Keratinocyte (primary cell): ENCODE measurements around the gene PLK5. TPM values are rescaled to one million over a fixed set of nuclear protein-coding genes. Genes with fewer than 3 reads are reported as not detected.

ENCODE experiments used
- DNase-seq: peaks from one replicate; pipeline ENCODE4 v3.0.0-alpha.2; 2011; ENCODE audit warnings: low read depth, missing footprints, low spot score
- FAIRE-seq: peaks from 2 replicates; lab custom pipeline; 2011; peaks lifted over from hg19 to GRCh38; lab: Jason Lieb, UNC
- H2AFZ ChIP-seq: 2 replicates; pipeline ENCODE4 v1.6.0; 2012; ENCODE audit warnings: low read length, control low read depth, inconsistent platforms; ENCODE audit not compliant: control insufficient read depth
- H3K27ac ChIP-seq: 2 replicates; pipeline ENCODE4 v1.5.1; 2011; ENCODE audit warnings: low read length; ENCODE audit not compliant: control insufficient read depth, insufficient read depth
- H3K27me3 ChIP-seq: 3 replicates; pipeline ENCODE4 v1.6.0; 2011; ENCODE audit warnings: low read length; ENCODE audit not compliant: control insufficient read depth, insufficient read depth; ENCODE audit errors: extremely low read depth
- H3K36me3 ChIP-seq, 2 experiments: 2 replicates in 1 of 2; 3 replicates in 1 of 2; pipeline ENCODE4 v1.5.1; 2011; ENCODE audit warnings: low read length in 2 of 2, mild to moderate bottlenecking in 1 of 2; ENCODE audit not compliant: control insufficient read depth in 2 of 2, insufficient read depth in 2 of 2; ENCODE audit errors: extremely low read depth in 1 of 2
- H3K4me1 ChIP-seq: 3 replicates; pipeline ENCODE4 v1.5.1; 2011; ENCODE audit warnings: low read length; ENCODE audit not compliant: control insufficient read depth, insufficient read depth; ENCODE audit errors: extremely low read depth
- H3K4me2 ChIP-seq: 3 replicates; pipeline ENCODE4 v1.6.0; 2011; ENCODE audit warnings: low read depth, low read length; ENCODE audit not compliant: control insufficient read depth, insufficient read depth; ENCODE audit errors: extremely low read depth
- H3K4me3 ChIP-seq, 3 experiments: fragments of 200-600 bp in 1 of 3; sonication (generic) in 1 of 3; 2 replicates in 2 of 3; 3 replicates in 1 of 3; pipeline ENCODE4 v1.5.1; 2011 to 2016; ENCODE audit warnings: low read length in 3 of 3, mild to moderate bottlenecking in 3 of 3, control low read depth in 2 of 3, inconsistent platforms in 1 of 3, low read depth in 1 of 3, mixed read lengths in 1 of 3, mixed run types in 1 of 3, moderate library complexity in 1 of 3; ENCODE audit not compliant: control insufficient read depth in 2 of 3, insufficient read depth in 2 of 3; ENCODE audit errors: extremely low read depth in 1 of 3
- H3K79me2 ChIP-seq: 2 replicates; pipeline ENCODE4 v1.6.0; 2012; ENCODE audit warnings: low read length; ENCODE audit not compliant: control insufficient read depth, insufficient read depth
- H3K9ac ChIP-seq: 3 replicates; pipeline ENCODE4 v1.6.0; 2011; ENCODE audit warnings: low read length; ENCODE audit not compliant: control insufficient read depth, insufficient read depth; ENCODE audit errors: extremely low read depth
- H3K9me1 ChIP-seq: 3 replicates; pipeline ENCODE4 v1.6.0; 2011; ENCODE audit warnings: low read length; ENCODE audit not compliant: control insufficient read depth, insufficient read depth; ENCODE audit errors: extremely low read depth
- H3K9me3 ChIP-seq: 2 replicates; pipeline ENCODE4 v1.5.1; 2012; ENCODE audit warnings: low read depth, low read length; ENCODE audit not compliant: control insufficient read depth
- H4K20me1 ChIP-seq: 3 replicates; pipeline ENCODE4 v1.6.0; 2011; ENCODE audit warnings: low read length; ENCODE audit not compliant: control insufficient read depth, insufficient read depth; ENCODE audit errors: extremely low read depth
- EZH2 ChIP-seq: IDR thresholded peaks from one replicate; pipeline ENCODE4 v1.6.1; 2012; ENCODE audit warnings: inconsistent platforms, mild to moderate bottlenecking, low read length, moderate library complexity
- dilution Hi-C: fragments of 300-500 bp; cut with MboI; formaldehyde crosslinking; loops from one replicate; pipeline ENCODE4 v1.7.0; 2020; ENCODE audit warnings: low sequenced_read_pairs; ENCODE audit not compliant: extremely low pct_ligation_motif_present
- polyA plus RNA-seq, 5 experiments: library from polyadenylated mRNA; depleted of rRNA in 3 of 5; stranded (reverse) in 3 of 5; stranded (forward) in 1 of 5; unstranded in 1 of 5; fragments of >200 nt; gene quantifications; 1 replicate in 1 of 5; 2 replicates in 3 of 5; 3 replicates in 1 of 5; pipeline versions ENCODE4 v1.2.1 to v1.2.3, GENCODE V29; 2011 to 2012; ENCODE audit warnings: missing spikeins in 2 of 5, low read depth in 1 of 5, low replicate concordance in 1 of 5
- TF ChIP-seq, protein P1 (sequence below), 3 experiments: IDR thresholded peaks in 1 of 3; conservative IDR thresholded peaks in 1 of 3; optimal IDR thresholded peaks in 1 of 3; 2 replicates in 2 of 3; 3 replicates in 1 of 3; pipeline versions ENCODE3 to v1.5.1; 2011; ENCODE audit warnings: low read length in 3 of 3, mild to moderate bottlenecking in 3 of 3, moderate library complexity in 2 of 3, control low read depth in 1 of 3, inconsistent platforms in 1 of 3; ENCODE audit not compliant: insufficient read depth in 2 of 3; ENCODE audit errors: extremely low read depth in 1 of 3

Gene PLK5
- polyA plus RNA-seq, 1 donor (not counting 4 experiments of a cell fraction or from before 2014, with no cell fraction given) = 0.05 TPM

DNA sequence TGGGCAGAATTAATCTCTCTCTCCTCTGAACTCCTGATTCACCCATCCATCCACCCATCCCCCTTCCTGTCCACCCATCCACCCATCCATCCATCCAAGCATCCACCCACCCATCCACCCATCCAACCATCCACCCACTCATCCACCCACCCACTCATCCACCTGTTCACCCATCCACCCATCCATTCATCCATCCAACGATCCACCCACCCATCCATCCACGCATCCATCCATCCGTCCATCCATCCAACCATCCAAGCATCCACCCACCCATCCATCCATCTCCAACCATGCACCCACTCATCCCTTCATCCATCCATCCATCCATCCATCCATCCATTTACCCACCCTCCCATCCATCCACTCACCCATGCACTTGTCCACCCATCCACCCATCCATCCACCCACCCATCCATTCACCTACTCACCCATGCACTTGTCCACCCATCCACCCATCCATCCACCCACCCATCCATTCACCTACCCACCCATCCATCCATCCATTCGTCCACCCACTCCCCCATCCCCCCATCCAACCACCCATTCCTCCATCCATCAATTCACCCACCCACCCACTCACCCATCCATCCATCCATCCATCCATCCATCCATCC, 25.6 kb downstream of the PLK5 start:
- Histone ChIP-seq H3K9me3 (no peaks in the 10 kb centered on the region), H3K4me2 (no peak overlapping the region), H3K4me1 (no peaks in the 10 kb centered on the region), H4K20me1 (no peaks in the 10 kb centered on the region), H3K36me3 (no peaks in the 10 kb centered on the region), H3K27ac (no peak overlapping the region), H2AFZ (no peak overlapping the region), H3K4me3 (no peak overlapping the region), H3K27me3 (peaks cover 4% of the 10 kb centered on the region), H3K9me1 (no peaks in the 10 kb centered on the region), H3K9ac (no peak overlapping the region), H3K79me2 (no peaks in the 10 kb centered on the region)
- TF ChIP-seq EZH2 = no peak
- TF ChIP-seq, protein P1, sequence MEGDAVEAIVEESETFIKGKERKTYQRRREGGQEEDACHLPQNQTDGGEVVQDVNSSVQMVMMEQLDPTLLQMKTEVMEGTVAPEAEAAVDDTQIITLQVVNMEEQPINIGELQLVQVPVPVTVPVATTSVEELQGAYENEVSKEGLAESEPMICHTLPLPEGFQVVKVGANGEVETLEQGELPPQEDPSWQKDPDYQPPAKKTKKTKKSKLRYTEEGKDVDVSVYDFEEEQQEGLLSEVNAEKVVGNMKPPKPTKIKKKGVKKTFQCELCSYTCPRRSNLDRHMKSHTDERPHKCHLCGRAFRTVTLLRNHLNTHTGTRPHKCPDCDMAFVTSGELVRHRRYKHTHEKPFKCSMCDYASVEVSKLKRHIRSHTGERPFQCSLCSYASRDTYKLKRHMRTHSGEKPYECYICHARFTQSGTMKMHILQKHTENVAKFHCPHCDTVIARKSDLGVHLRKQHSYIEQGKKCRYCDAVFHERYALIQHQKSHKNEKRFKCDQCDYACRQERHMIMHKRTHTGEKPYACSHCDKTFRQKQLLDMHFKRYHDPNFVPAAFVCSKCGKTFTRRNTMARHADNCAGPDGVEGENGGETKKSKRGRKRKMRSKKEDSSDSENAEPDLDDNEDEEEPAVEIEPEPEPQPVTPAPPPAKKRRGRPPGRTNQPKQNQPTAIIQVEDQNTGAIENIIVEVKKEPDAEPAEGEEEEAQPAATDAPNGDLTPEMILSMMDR (optimal IDR thresholded peaks at IDR 0.05 in 1 of 3, IDR thresholded peaks at IDR 0.05 in 1 of 3, conservative IDR thresholded peaks at IDR 0.05 in 1 of 3; ENCODE audit: extremely low read depth in 1 of 3, insufficient read depth in 2 of 3, low read length in 3 of 3) = no peak
- dilution Hi-C loops = no loop called here
- no peak for FAIRE-seq
- no peak for DNase-seq

DNA sequence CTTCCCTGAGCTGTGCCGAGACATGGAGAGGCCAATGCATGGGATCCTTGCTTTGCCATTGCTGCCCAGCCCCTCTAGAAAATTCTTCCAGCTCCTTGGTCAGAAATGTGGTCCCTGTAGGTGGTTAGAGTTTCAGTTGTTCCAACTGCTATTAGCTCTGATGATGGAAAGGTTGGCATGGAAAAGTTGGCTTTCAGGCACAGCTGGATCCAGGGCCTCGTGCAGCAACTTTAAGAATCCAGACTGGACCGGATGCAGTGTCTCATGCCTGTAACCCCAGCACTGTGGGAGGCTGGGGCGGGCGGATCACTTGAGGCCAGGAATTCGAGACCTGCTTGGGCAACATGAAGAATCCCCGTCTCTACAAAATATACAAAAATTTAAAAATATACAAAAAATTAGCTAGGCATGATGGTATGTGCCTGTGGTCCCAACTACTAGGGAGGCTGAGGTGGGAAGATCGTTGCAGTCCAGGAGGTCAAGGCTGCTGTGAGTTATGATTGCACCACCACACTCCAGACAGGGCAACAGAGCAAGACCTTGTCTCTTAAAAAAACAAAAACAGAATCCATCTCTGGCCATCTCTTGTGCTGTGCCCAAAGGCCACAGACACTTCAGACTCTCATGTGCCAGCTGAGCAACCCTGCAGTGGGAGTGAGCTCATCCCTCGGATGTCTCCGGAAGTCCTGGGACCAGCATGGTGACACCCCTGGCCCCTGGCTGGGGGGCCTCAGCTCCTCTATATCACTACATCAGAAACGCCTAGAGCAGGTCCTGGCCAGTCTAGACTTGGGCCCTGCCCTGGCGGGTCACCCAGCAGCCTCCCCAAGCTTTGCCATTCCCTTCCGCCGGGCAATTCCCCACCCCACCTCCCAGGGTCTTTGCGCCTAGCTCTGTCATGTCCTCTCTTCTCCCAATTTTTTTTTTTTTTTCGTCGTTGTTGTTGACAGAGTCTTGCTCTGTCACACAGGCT, 27.5 kb downstream of the PLK5 start:
- H3K27ac ChIP-seq = no peak overlapping the region
- no peaks in the 10 kb centered on the region for H3K4me1 ChIP-seq
- no peak for TF ChIP-seq EZH2
- TF ChIP-seq, protein P1 (optimal IDR thresholded peaks at IDR 0.05 in 1 of 3, IDR thresholded peaks at IDR 0.05 in 1 of 3, conservative IDR thresholded peaks at IDR 0.05 in 1 of 3; ENCODE audit: extremely low read depth in 1 of 3, insufficient read depth in 2 of 3, low read length in 3 of 3) = no peak
- no peak overlapping the region for H2AFZ ChIP-seq
- no peaks in the 10 kb centered on the region for H3K9me3 ChIP-seq
- H3K27me3 ChIP-seq = no peaks in the 10 kb centered on the region
- no peaks in the 10 kb centered on the region for H3K9me1 ChIP-seq
- no peak overlapping the region for H3K4me2 ChIP-seq
- FAIRE-seq (no peak), DNase-seq (no peak)
- H4K20me1 ChIP-seq = no peaks in the 10 kb centered on the region
- no peak overlapping the region for H3K4me3 ChIP-seq
- no peaks in the 10 kb centered on the region for H3K79me2 ChIP-seq
- H3K9ac ChIP-seq = no peak overlapping the region
- dilution Hi-C loops = no loop called here
- H3K36me3 ChIP-seq = peaks cover 0 to 1% of the 10 kb centered on the region in 2 experiments
